Hematopoietic multipotent progenitor cell treated with erythropoietin and hydrocortisone succinate and interleukin-3 and kit ligand, for 4 days (in vitro differentiated cells): ENCODE measurements around the gene MIAT.
A peak's percentile ranks its signal among the peaks of the same experiment; 100 is the strongest.

Experiments used
- DNase-seq: peaks from one replicate; pipeline ENCODE4 v3.0.0-alpha.2; 2015

The MIAT gene

GRCh38 chr22:26670459-26670858 lies 13.1 kb downstream of the MIAT start:
- DNase-seq, result no peak

GRCh38 chr22:26671317-26672059 lies 14.1 kb downstream of the MIAT start:
- no peak for DNase-seq

GRCh38 chr22:26672060-26672471 lies 14.7 kb downstream of the MIAT start:
- no peak for DNase-seq

GRCh38 chr22:26672590-26673468 lies 15.4 kb downstream of the MIAT start:
- DNase-seq, result peak; percentile 98

GRCh38 chr22:26673486-26673885 lies 16.1 kb downstream of the MIAT start:
- DNase-seq, result no peak

- peak; percentile 54 for DNase-seq
These were observed 17.1 kb downstream of the MIAT start for GRCh38 chr22:26674211-26675190.

- no peak for DNase-seq
These were observed 18.4 kb downstream of the MIAT start for GRCh38 chr22:26675687-26676268.

GRCh38 chr22:26677217-26677616 lies 19.8 kb downstream of the MIAT start:
- no peak for DNase-seq

- DNase-seq, result peak; percentile 86
These were observed 21.7 kb downstream of the MIAT start for GRCh38 chr22:26679003-26679629.

GRCh38 chr22:26680485-26680884 lies 23.1 kb downstream of the MIAT start:
- no peak for DNase-seq

GRCh38 chr22:26681395-26681821 lies 24.0 kb downstream of the MIAT start:
- no peak for DNase-seq

GRCh38 chr22:26684168-26684567 lies 26.8 kb downstream of the MIAT start:
- no peak for DNase-seq

- no peak for DNase-seq
These were observed 28.2 kb downstream of the MIAT start for GRCh38 chr22:26685601-26686000.

- no peak for DNase-seq
These were observed 30.1 kb downstream of the MIAT start for GRCh38 chr22:26687439-26687838.

GRCh38 chr22:26689513-26690301 lies 32.3 kb downstream of the MIAT start:
- DNase-seq, result no peak

GRCh38 chr22:26690654-26691376 lies 33.4 kb downstream of the MIAT start:
- no peak for DNase-seq

- no peak for DNase-seq
These were observed 34.0 kb downstream of the MIAT start for GRCh38 chr22:26691377-26691716.

- no peak for DNase-seq
These were observed 34.8 kb downstream of the MIAT start for GRCh38 chr22:26692215-26692614.

- DNase-seq, result no peak
These were observed 39.8 kb downstream of the MIAT start for GRCh38 chr22:26697151-26697550.

GRCh38 chr22:26700462-26700861 lies 43.1 kb downstream of the MIAT start:
- DNase-seq, result no peak

GRCh38 chr22:26700886-26701285 lies 43.5 kb downstream of the MIAT start:
- no peak for DNase-seq
